GM18511 (cell line): ENCODE data around the gene NUDT21.
"Not testable (repeated sequence)": the region's sequence is repeated elsewhere in the genome, so short reads cannot be mapped to it uniquely, and the experiment has no call there.

Experiments used
- ATAC-seq: cut with Tn5 transposase; IDR thresholded peaks from one replicate; pipeline ENCODE4 v1.9.1; 2021; ENCODE audit warnings: mild to moderate bottlenecking, moderate library complexity; ENCODE audit not compliant: unreplicated experiment

The NUDT21 gene

GRCh38 chr16:56450986-56451752, at the start of gene NUDT21, which contains the start of gene OGFOD1:
Gene NUDT21, minus strand, starts transcription at chr16:56451332. Its CDS starts 130 bp downstream, at chr16:56451202.
Gene OGFOD1, plus strand, starts transcription at chr16:56451554. Its CDS starts 59 bp downstream, at chr16:56451613.
- ATAC-seq, result peak; percentile 97

DNA sequence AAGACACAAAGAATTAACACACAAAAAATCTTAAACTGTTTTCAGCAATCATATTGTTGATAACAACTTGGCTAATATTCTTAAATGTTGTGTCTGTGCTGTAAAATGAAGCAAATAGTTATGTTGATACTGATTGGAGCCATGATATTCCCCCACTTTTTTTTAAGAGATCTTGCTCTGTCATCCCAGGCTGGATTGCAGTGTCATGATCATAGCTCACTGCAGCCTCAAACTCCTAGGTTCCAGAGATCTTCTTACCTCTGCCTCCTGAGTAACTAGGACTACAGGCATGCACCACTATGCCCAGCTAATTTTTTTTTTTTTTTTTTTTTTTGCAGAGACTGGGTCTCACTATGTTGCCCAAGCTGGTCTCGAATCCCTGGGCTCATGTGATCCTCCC, 42.7 kb upstream of the NUDT21 start:
- no peak for ATAC-seq

DNA sequence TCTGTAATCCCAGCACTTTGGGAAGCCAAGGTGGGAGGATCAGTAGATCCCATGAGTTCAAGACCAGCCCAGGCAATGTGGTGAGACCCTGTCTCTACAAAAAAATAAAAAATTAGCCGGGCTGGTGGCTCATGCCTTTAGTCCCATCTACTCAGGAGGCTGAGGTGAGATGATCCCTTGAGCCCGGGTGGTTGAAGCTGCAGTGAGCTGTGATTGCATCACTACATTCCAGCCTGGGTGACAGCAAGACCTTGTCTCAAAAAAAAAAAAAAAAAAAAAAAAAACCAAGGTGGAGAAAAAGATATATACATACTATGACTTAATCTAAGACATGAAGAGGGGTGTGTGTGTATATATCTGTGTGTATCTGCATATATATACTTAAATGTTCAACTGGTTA, 42.0 kb upstream of the NUDT21 start:
- no peak for ATAC-seq

DNA sequence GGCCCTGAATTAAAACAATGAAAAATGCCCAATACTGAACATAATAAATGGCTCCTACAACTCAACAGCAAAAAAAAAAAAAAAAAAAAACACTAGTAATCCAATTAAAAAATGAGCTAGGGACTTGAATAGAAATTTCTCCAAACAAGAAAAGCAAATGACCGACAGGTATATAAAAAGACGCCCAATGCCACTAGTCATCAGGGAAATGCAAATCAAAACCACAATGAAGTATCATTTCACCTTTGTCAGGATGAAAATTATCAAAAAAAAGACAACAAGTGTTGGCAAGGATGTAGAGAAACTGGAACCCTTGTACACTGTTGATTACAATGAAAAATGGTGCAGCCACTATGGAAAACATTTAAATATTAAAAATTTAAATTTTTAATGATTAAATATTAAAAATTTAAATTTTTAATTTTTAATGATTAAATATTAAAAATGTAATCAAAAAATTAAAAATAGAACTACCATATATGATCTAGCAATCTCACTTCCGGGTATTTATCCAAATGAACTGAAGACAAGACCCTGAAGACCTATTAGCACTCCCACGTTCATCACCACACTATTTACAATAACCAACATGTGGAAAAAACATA, 40.6 kb upstream of the NUDT21 start:
- ATAC-seq, result no peak

DNA sequence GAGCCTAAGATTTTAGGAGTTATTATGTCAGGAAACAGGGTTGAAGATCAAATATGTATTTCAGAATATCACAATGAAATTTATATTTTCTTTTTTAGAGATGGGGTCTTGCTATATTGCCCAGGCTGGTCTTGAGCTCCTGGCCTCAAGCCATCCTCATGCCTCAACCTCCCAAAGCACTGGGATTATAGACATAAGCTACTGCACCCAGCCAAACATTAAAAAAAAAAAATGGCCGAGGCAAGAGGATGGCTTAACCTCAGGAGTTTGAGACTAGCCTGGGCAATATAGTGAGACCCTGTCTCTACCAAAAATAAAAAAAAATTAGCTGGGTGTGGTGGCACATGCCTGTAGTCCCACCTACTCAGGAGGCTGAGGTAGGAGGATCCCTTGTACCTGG, 37.7 kb upstream of the NUDT21 start:
- ATAC-seq, result not testable (repeated sequence)

GRCh38 chr16:56488035-56488434, 36.9 kb upstream of the NUDT21 start:
- ATAC-seq, result no peak

DNA sequence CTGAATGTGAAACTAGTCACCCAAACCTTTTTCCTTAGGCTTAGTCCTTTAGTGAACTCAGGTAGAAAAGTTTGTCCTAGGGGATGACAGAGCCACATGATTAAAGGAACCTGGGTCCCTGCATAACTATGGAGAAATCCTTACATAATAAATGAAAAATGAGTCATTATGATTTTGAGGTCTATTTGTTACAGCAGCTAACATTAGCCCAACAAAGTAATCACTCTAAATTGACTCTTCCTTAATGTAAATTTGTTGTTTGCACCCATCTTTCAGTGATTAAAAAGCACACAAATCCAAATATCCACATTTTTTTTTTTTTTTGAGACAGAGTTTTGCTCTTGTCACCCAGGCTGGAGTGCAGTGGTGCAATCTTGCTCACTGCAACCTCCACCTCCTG, 32.3 kb upstream of the NUDT21 start:
- ATAC-seq, result no peak

GRCh38 chr16:56482683-56483236, 31.6 kb upstream of the NUDT21 start:
- no peak for ATAC-seq

DNA sequence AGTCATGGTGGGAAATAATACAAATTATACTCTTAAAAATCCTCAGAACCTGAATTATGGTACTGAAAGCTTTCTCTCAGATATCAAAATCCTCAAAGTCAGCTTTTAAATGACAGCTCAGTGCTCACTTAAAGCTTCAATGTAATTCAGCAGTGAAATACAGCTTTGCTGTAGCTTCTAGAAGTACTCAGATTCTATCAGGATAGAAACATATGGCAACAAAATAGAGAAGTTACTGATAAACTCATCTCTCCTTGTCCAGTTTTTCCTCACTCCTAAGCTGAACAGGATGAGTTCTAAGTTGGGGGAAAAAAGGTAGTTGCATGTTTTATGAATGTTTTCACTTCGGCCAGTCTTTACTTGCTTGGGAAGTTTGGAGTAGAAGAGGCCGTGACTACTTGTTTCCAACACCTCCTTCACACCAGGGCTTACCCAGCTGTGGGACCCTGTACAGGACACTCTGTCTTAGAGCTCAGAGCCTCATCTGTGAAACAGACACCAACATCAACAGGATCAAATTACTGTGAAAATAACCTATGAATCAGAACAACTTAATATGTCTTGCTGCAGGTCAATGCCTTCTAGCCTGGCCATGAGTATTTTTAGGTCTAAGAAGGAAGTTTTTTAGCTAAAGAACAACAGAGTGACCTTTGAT, 30.5 kb upstream of the NUDT21 start:
- ATAC-seq, result no peak

GRCh38 chr16:56480776-56481467, 29.8 kb upstream of the NUDT21 start:
- no peak for ATAC-seq

GRCh38 chr16:56479469-56479868, 28.3 kb upstream of the NUDT21 start:
- no peak for ATAC-seq

DNA sequence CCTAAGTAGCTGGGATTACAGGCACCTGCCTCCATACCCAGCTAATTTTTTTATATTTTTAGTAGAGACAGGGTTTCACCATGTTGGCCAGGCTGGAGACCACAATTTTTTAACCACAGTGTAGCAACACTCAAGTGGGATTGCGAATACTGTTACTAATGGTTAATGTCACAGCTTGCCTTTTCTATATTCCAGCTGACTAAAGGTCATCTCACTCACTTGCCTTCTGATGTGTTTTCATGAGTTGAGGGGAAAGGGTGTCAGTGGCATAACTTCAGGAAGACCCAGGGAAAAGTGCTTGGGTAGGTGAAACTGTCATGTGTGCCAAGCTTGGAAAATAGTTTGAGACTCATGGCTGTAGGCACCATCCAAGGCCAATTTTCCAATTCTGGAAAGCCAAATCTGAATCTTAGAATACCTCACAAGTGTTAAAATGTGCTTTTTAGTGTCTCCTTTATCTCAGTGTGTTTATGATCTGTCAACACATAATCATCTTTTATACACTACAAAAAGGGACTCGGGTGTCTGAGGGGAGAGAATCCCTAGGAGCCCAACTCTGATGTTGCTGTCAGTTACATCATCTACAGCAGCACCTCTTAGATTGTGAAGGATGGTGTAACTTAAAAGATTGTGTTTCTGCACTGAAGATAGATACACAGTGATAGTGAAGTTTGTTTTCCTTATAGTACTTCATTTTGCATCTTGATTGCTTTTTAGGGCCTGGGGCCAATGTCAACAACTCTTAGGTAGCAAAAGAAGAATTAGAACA, 27.3 kb upstream of the NUDT21 start:
- ATAC-seq, result no peak

- no peak for ATAC-seq
These were observed 26.2 kb upstream of the NUDT21 start for GRCh38 chr16:56477096-56477878.

- ATAC-seq, result no peak
These were observed 24.1 kb upstream of the NUDT21 start for GRCh38 chr16:56475201-56475600.

- ATAC-seq, result no peak
These were observed 19.5 kb upstream of the NUDT21 start for GRCh38 chr16:56470666-56471065.

DNA sequence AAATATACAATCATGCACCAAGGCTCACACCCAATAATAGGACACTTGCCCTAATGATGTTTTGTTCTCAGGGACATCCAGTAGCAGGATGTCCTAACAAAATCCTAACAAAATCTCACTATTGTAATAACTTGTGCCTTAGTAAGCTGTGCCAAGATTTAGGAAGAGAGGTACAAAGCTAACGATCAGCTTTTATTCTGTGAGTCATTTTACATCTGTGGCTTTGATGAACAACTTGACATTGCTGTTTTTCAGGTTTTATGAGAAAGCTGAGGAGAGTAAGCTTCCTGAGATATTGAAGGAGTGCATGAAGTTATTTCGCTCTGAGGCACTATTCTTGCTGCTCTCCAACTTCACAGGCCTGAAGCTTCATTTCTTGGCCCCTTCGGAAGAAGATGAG, 19.1 kb upstream of the NUDT21 start:
- ATAC-seq, result no peak

GRCh38 chr16:56469748-56470147, 18.6 kb upstream of the NUDT21 start:
- ATAC-seq, result no peak

- no peak for ATAC-seq
These were observed 17.7 kb upstream of the NUDT21 start for GRCh38 chr16:56468800-56469199.

- no peak for ATAC-seq
These were observed 15.2 kb upstream of the NUDT21 start for GRCh38 chr16:56466344-56466743.

DNA sequence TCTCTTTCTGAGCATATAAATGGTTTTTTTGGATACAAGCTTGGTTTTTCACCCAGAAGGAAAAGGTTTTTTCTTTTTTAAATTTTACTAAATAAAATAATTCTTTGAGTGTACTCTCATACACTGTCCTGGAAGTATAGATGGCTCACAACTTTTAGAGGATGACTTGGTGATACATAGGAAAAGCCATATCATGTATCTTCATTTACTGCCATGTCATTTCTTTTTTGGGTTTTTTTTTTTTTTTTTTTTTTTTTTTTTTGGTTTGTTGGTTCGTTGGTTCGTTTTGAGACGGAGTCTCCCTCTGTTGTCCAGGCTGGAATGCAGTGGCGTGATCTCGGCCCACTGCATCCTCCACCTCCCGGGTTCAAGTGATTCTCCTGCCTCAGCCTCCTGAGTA, 12.0 kb upstream of the NUDT21 start:
- ATAC-seq, result no peak
